EL (cell line): ENCODE data around the gene ZNF627.
A peak's percentile ranks its signal among the peaks of the same experiment; 100 is the strongest.
"Not testable (repeated sequence)": the region's sequence is repeated elsewhere in the genome, so short reads cannot be mapped to it uniquely, and the experiment has no call there.

ENCODE experiments used
- DNase-seq: peaks from one replicate; pipeline ENCODE4 v3.0.0-alpha.2; 2016

ZNF627 gene

DNA sequence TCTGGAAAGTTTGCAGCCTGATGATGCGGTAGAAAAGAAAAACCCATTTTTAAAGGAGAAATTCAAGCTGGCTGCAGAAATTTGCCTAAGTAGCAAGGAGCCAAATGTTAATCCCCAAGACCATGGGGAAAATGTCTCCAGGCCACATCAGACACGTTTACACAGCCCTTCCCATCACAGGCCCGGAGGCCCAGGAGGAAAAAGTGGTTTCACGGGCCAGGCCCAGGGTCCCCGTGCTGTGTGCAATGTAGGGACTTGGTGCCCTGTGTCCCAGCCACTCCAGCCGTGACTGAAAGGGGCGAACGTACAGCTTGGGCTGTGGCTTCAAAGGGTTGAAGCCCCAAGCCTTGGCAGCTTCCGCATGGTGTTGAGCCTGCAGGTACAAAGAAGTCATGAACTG, 35.9 kb downstream of the ZNF627 start:
- DNase-seq: no peak

DNA sequence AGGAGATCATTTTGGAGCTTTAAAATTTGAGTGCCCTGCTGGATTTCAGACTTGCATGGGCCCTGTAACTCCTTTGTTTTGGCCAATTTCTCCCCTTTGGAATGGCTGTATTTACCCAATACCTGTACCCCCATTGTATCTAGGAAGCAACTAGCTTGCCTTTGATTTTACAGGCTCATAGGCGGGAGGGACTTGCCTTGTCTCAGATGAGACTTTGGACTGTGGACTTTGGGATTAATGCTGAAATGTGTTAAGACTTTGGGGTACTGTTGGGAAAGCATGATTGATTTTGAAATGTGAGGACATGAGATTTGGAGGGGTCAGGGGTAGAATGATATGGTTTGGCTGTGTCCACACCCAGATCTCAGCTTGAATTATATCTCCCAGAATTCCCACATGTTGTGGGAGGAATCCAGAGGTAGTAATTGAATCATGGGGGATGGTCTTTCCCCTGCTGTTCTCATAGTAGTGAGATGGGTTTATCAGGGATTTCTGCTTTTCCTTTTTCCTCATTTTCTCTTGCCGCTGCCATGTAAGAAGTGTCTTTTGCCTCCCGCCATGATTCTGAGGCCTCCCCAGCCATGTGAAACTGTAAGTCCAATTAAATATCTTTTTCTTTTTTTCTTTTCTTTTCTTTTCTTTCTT, 36.9 kb downstream of the ZNF627 start:
- not testable (repeated sequence) for DNase-seq

DNA sequence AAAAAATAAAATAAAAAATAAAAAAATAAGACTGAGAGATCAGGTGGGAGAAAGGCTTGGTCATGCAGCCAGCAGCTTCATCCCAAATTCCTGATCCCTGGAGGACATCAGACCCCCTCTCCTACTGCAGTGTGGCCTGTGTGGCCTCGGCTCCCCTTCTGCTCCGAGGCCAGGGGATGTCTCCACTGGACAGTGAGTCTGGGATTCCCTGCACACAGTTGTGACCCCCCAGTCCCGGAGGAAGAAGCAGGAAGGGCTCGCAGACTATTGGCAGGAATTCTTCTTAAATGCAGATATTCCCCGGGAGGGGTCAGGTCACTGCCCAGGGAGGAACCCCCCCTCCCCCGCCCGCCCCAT, 41.9 kb downstream of the ZNF627 start:
- DNase-seq: no peak

DNA sequence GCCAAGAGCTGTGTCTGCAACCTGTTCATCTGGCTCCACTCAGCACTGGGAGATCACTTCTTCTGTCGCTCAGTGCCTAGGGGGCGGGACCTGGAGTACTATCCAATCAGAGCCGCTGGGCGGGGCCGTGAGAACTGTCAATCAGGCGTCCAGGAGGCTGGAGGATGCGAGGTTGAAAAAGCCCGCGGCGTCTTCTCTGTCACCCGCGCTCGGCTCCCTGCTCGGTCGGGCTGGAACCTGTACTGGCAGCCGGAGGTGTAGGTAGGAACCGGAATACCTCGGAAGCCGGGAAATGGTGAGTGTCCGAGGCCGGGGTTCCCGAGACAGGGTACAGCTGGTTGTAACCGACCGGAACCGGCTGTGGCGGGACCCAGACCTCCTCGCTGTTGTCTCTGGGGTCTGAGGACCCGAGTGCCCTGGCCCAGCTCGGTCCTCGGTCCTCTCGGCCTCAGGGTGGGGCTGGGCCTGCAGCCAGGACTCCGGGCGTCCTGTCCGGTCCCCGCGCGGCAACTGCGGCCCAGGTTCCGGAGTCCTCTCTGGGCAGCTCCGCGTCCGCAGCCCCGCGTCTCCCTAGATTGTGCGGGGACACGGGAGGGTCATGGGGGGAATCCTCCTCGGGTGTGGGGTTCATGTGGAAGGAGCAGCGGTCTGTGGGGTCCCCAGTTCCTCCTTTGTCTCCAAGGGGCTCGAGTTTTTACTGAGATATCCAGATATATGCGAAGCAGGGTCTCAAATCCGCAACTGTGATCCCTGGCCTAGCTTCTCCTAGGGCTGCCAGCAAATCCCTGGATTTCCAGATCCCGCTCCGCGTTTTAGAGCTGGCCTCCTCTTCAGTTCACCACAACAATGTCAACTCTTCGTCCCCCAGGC, 42.6 kb downstream of the ZNF627 start:
- peak; percentile 95 for DNase-seq

DNA sequence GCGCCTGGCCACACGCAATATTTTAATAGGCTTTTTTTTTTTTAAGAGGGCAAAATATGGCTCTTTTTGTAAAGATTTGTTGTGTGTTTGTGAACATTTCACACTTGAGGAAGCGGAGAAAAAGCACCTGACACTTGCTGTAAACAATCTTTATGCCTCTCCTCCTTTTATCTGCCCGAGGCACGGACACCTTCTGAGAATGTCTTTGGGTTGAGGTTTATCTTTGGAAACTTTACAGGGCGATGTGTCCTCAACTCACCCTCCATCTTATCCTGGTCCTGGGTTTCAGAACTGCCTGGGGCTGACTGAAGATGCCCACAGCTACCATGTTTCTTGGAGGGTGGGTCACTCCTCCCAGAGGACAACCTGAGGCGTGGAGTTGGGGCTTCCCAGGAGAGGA, 44.0 kb downstream of the ZNF627 start:
- DNase-seq: no peak

DNA sequence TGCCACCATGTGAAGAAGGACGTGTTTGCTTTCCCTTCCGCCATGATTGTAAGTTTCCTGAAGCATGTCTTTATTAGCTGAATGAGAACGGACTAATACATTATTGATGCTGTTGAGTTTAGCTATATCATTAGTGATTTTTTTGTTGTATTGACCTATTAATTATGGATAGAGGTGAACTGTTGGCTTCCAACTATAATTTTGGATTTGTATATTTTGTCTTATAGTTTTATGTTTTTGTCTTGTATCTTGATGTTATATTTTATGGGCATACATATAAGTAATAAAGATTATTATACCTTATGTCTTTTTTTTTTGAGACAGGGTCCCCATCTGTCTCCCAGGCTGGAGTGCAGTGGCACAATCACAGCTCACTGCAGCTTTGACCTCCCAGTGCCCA, 45.6 kb downstream of the ZNF627 start:
- DNase-seq: no peak

DNA sequence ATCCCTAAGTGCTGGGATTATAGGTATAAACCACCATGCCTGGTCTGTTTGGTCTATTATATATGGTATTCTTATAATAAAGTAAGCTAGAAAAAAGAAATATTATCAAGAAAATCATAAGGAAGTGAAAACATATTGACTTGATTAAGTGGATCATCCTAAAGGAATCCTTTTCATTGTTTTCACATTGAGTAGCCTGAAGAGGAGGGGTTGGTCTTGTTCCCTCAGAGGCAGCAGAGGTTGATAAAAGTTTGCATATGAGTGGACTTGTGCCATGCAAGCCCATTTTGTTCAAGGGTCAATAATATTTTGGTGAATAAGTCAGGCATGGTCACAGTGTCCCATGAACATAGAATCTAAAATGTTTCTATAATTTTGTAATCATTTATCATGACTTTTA, 52.7 kb downstream of the ZNF627 start:
- DNase-seq: no peak

DNA sequence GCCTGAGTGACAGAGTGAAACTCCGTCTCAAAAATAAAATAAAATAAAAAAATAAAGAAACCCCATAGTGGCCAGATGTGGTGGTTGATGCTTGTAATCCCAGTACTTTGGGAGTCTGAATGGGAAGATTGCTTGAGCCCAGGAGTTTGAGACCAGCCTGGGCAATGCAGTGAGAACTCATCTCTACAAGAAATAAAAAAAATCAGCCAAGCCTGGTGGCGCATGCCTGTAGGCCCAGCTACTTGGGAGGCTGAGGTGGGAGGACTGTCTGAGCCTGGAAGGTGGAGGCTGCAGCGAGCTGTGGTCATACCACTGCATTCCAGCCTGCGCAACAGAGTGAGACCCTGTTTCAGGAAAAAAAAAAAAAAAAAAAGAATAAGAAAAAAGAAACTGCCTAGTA, 53.8 kb downstream of the ZNF627 start:
- no peak for DNase-seq

DNA sequence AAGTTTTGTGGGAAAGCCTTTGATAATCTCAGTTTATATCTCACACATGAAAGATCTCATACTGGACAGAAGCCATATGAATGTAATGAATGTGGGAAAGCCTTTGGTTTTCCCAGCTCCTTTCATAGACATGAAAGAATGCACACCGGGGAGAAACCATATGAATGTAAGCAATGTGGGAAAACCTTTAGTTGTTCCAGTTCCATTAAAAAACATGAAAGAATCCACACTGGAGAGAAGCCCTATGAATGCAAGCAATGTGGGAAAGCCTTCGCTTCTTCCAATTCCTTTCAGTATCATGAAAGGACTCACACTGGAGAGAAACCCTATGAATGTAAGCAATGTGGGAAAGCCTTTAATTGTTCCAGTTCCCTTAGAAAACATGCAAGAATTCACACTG, 54.8 kb downstream of the ZNF627 start:
- DNase-seq: no peak

DNA sequence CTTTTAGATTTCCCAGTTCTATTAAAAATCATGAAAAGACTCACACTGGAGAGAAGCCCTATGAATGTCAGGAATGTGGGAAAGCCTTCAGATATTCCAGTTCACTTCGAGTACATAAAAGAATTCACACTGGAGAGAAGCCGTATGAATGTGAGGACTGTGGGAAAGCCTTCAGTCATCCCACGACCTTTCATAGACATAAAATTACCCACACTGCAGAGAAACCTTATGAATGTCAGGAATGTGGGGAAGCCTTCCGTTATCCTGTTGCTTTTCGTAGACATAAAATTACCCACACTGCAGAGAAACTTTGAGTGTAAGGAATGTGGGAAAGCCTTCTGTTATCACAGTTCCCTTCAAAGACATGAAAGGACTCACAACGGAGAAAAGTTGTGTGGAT, 55.2 kb downstream of the ZNF627 start:
- no peak for DNase-seq

DNA sequence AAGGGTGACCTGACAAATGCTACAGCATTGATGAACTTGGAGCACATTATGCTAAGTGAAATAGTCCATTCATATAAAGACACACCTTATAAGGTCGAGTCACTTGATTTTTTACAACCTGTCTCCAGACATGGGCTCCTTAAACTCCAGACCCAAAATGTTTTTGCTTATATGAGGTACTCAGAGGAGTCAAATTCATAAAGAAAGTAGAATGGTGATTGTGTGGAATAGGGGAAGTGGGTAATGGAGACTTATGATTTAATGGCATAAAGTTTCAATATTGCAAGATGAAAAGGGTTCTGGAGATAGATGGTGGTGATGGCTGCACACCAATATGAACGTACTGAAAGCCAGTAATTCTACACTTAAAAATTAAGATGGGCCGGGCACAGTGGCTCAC, 59.3 kb downstream of the ZNF627 start:
- no peak for DNase-seq

DNA sequence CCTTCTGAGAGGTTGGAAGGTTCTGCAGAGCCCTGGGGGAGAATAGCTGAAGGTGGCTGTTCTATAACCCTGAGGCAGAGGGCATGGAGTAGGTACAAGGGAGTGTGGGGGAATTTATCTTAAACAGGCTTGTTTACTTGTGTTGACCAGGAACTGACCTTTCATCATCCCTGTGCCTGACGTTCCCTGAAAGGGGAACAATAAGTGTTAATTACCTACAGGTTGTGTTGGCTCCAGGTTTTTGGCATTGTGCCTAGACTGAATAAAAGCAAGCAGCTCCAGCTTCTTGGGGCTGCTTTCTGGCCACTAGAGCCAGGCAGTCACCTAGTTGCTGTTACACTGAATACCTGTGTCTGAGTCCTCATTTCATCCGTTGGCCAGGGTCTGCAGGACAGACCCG, 60.0 kb downstream of the ZNF627 start:
- DNase-seq: no peak

DNA sequence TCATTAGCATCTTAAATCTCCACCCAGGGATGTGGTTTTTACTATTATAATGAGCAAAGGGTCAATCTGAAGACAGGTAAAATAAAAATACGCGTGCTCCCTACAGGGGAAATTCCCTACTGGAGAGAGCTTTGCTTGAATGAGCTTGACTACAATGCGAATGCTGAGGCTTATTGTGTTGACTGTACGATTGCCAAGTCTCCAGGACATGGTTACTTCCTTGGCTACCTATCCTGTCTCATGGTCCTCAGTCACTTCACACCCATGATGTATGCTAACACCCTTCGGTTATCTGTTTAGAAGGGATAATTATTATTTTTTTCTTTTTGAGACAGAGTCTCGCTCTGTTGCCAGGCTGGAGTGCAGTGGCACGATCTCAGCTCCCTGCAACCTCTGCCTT, 61.7 kb downstream of the ZNF627 start:
- DNase-seq: no peak

DNA sequence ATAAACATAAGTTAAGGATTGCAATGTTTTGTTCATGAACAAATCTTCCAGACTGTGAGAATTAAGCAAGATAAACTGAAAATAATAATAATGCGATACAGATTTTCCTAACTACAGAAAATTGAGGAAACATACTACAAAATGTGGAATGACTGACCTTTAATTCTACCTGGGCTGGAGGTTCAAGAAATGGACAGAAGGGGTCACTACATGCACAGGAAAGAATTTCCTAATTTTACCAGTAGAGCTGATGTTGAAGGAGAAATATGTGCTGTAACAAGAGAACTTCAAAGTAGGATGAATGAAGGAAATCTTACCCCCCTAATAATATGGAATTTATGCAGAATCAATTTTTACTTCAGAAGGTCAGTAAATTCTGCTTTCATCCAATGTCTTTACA, 62.3 kb downstream of the ZNF627 start:
- peak; percentile 9 for DNase-seq

DNA sequence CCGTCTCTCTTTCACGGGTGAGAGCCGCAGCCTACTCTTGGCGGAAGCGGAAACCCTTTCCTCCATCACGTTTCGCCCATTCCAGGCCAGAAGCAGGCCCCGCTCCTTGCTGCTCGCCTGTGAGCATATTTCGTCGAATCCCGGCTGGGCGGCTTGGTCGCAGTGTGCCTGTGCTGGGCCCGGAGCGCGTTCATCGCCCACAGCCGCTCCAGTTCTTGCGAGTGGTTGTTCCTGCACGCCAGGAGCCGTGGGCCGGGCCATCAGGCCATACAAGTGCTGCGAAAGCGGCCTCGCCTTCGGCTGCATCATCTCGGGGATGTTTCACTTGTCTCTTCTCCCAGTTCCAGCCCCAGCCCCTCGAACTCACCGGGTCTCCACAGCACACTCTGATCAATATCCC, 65.0 kb downstream of the ZNF627 start:
- DNase-seq: no peak

DNA sequence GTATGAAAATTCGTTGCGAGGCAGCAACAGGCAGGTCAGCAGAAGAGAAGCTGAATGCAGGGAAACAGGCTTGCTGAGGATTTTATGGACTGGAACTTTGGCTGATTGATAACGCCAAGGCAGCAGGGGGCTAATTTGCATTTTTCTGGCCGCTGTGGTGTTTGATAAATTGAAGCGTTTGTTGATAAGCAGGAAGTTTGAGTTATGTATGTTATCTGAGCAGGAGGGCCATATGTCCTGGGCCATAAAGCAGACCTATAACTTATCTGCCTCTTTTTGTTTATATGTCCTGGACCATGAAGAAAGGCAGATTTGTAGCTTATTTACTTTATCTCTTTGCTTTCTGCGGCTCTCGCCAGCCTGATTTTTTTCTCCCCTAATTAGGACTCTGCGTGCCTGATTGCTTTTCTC, 65.9 kb downstream of the ZNF627 start:
- no peak for DNase-seq
